Measurements from ENCODE around the gene BANP. TPM values are rescaled to one million over a fixed set of nuclear protein-coding genes. Genes with fewer than 3 reads are reported as not detected.
"Not testable (repeated sequence)": the region's sequence is repeated elsewhere in the genome, so short reads cannot be mapped to it uniquely, and the experiment has no call there.

The BANP gene
- total RNA-seq, 1 donor from 2014 or later = 30.4 TPM

- Mint-ChIP-seq H3K27ac (peak overlapping the region; percentile 78), H3K4me3 (peak overlapping the region; percentile 59), H3K27me3 (ENCODE audit: insufficient read depth, low read depth) (peaks cover 15% of the 10 kb centered on the region)
- H3F3A ChIP-seq (ENCODE audit: low read depth); H3K9me3 Mint-ChIP-seq; H4K20me1 ChIP-seq (ENCODE audit: low read depth); H3K9ac ChIP-seq; H3K4me1 ChIP-seq; H3K79me2 ChIP-seq (ENCODE audit: low read depth); H3K4me1 Mint-ChIP-seq; H3K4me3 ChIP-seq; H3K36me3 Mint-ChIP-seq; H3K9me3 ChIP-seq (ENCODE audit: low read depth); H3K36me3 ChIP-seq; H3K27ac ChIP-seq: not testable (repeated sequence)
- DNase-seq (ENCODE audit: low spot score) = peak; percentile 85
- Histone ChIP-seq H3K27me3 (peaks cover 16% of the 10 kb centered on the region), H2AFZ (replicated peaks) (peak overlapping the region; percentile 85), H3K4me2 (peak overlapping the region; percentile 57)
- TF ChIP-seq, protein P1, sequence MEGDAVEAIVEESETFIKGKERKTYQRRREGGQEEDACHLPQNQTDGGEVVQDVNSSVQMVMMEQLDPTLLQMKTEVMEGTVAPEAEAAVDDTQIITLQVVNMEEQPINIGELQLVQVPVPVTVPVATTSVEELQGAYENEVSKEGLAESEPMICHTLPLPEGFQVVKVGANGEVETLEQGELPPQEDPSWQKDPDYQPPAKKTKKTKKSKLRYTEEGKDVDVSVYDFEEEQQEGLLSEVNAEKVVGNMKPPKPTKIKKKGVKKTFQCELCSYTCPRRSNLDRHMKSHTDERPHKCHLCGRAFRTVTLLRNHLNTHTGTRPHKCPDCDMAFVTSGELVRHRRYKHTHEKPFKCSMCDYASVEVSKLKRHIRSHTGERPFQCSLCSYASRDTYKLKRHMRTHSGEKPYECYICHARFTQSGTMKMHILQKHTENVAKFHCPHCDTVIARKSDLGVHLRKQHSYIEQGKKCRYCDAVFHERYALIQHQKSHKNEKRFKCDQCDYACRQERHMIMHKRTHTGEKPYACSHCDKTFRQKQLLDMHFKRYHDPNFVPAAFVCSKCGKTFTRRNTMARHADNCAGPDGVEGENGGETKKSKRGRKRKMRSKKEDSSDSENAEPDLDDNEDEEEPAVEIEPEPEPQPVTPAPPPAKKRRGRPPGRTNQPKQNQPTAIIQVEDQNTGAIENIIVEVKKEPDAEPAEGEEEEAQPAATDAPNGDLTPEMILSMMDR (IDR thresholded peaks at IDR 0.05) = peak; percentile 90
Measured at GRCh38 chr16:87909203-87909935, 41.9 kb upstream of the BANP start.

- H3K27ac Mint-ChIP-seq; H3K4me3 Mint-ChIP-seq; H3K79me2 ChIP-seq (ENCODE audit: low read depth); H3K9me3 Mint-ChIP-seq; DNase-seq (ENCODE audit: low spot score); H3K4me1 ChIP-seq; H3K4me1 Mint-ChIP-seq; H3K36me3 ChIP-seq; H3K9me3 ChIP-seq (ENCODE audit: low read depth); H4K20me1 ChIP-seq (ENCODE audit: low read depth); H3K4me2 ChIP-seq; H3K9ac ChIP-seq; H3F3A ChIP-seq (ENCODE audit: low read depth); H3K27ac ChIP-seq; H3K36me3 Mint-ChIP-seq; H2AFZ ChIP-seq (replicated peaks); H3K4me3 ChIP-seq: not testable (repeated sequence)
- peaks cover 17% of the 10 kb centered on the region for H3K27me3 Mint-ChIP-seq (ENCODE audit: insufficient read depth, low read depth)
- peaks cover 16% of the 10 kb centered on the region for H3K27me3 ChIP-seq
Measured at GRCh38 chr16:87911106-87911763, 40.0 kb upstream of the BANP start.

DNA sequence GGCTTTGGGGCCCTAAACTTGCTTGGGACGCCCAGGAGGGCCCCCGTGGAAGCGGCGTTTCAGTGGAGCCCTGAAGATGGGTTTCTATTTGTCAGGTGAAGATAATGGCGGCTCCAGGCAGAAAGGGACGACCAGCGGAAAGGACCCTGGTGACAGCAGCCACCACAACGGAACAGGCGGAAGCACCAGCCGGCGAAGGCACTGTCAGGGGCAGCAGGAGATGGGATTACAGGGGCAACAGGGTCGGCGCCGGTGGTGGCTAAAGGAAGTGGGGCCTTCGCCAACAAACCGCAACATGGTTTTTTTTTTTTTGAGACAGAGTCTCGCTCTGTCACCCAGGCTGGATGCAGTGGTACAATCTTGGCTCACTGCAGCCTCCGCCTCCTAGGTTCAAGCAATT, 38.5 kb upstream of the BANP start:
- H3K9ac ChIP-seq; H4K20me1 ChIP-seq (ENCODE audit: low read depth); H3F3A ChIP-seq (ENCODE audit: low read depth); H3K36me3 Mint-ChIP-seq; H2AFZ ChIP-seq (replicated peaks); H3K4me3 ChIP-seq; H3K4me1 Mint-ChIP-seq; H3K27ac ChIP-seq; H3K27ac Mint-ChIP-seq; H3K9me3 ChIP-seq (ENCODE audit: low read depth); H3K4me1 ChIP-seq; H3K9me3 Mint-ChIP-seq; H3K79me2 ChIP-seq (ENCODE audit: low read depth); H3K4me3 Mint-ChIP-seq; H3K36me3 ChIP-seq; H3K4me2 ChIP-seq; DNase-seq (ENCODE audit: low spot score): not testable (repeated sequence)
- peaks cover 20% of the 10 kb centered on the region for H3K27me3 Mint-ChIP-seq (ENCODE audit: insufficient read depth, low read depth)
- peaks cover 14% of the 10 kb centered on the region for H3K27me3 ChIP-seq

DNA sequence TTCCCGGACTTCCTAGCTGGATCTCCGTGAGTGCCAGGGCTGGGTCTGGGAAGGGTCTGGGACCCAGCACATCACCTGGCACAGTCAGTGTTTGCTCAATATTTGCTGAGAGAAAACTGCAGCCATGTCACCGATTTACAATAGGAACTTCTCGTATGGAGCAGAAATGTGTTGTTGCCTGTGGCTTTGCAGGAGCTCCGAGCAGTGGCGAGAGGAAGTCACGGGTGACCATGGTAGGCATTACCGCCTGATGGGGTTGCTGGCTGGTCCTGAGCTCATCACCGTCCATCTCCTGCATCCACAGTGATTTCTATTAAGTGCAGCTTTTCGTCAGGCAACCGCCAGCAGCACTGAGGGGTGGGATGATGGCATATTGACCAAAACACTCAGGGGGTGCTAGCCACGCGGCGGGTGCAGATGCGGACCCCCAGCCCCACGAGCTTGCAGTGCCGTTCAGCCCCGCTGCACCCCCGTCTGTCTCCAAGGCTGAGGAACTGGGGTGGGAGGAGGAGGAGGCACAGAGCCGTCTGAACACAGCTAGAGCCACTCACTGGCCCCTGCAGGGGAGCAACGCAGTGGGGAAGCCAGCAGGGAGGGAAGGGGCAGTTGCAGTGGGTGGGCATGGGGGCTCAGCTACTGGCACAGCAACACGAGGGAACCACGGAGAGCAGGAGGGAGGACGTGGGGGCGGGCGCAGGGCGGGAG, 37.1 kb upstream of the BANP start:
- H3K27ac Mint-ChIP-seq; H3K9me3 ChIP-seq (ENCODE audit: low read depth); H3K36me3 Mint-ChIP-seq; H3K4me2 ChIP-seq; H3K36me3 ChIP-seq; H3K4me3 Mint-ChIP-seq; H3K27ac ChIP-seq; H2AFZ ChIP-seq (replicated peaks); H3K27me3 ChIP-seq; H3F3A ChIP-seq (ENCODE audit: low read depth); DNase-seq (ENCODE audit: low spot score); H3K79me2 ChIP-seq (ENCODE audit: low read depth); H3K4me1 ChIP-seq; H3K9ac ChIP-seq; H3K4me3 ChIP-seq; H3K9me3 Mint-ChIP-seq; H4K20me1 ChIP-seq (ENCODE audit: low read depth); H3K4me1 Mint-ChIP-seq: not testable (repeated sequence)
- peaks cover 16% of the 10 kb centered on the region for H3K27me3 Mint-ChIP-seq (ENCODE audit: insufficient read depth, low read depth)

DNA sequence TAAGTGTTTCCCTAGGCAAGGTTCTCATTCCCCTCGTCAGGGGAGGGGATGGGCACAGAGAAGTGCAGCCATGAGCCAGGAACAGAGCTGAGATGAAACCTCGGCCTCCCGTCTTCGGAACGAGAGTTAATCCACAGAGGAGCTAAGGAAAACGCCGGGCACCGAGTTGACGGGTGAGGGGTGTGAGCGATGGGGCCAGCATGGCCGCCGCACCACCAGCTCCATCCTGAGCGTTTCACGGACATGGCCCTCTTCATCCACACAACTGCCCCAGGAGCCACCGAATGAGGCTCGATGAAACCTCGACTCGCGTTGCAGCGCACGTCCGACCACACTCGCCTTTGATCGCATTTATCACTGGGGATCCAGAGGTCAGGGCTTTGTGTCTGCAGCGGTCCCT, 36.4 kb upstream of the BANP start:
- Mint-ChIP-seq H3K27me3 (ENCODE audit: insufficient read depth, low read depth) (peaks cover 11% of the 10 kb centered on the region), H3K27ac (no peak overlapping the region), H3K4me3 (no peak overlapping the region)

More for the DNA sequence above, 36.4 kb upstream of the BANP start:
- no peak overlapping the region for H3K4me2 ChIP-seq
- TF ChIP-seq EZH2 (IDR thresholded peaks at IDR 0.05) (no peak), EZH2phosphoT487 (IDR thresholded peaks at IDR 0.05) (no peak)
- TF ChIP-seq, protein P1 (IDR thresholded peaks at IDR 0.05) = no peak
- H2AFZ ChIP-seq (replicated peaks) = no peak overlapping the region
- H3K4me1 Mint-ChIP-seq = no peaks in the 10 kb centered on the region
- no peaks in the 10 kb centered on the region for H3K79me2 ChIP-seq (ENCODE audit: low read depth)
- no peaks in the 10 kb centered on the region for H3K36me3 Mint-ChIP-seq
- peaks cover 1% of the 10 kb centered on the region for H3K27me3 ChIP-seq
- no peaks in the 10 kb centered on the region for H3K36me3 ChIP-seq
- no peaks in the 10 kb centered on the region for H3F3A ChIP-seq (ENCODE audit: low read depth)
- H3K4me3 ChIP-seq = no peak overlapping the region
- no peaks in the 10 kb centered on the region for H3K4me1 ChIP-seq
- H4K20me1 ChIP-seq (ENCODE audit: low read depth) = no peaks in the 10 kb centered on the region
- H3K27ac ChIP-seq = no peak overlapping the region
- peaks cover 2% of the 10 kb centered on the region for H3K9me3 Mint-ChIP-seq
- no peak for DNase-seq (ENCODE audit: low spot score)
- H3K9ac ChIP-seq = no peak overlapping the region
- no peaks in the 10 kb centered on the region for H3K9me3 ChIP-seq (ENCODE audit: low read depth)

All from neural progenitor cell (in vitro differentiated cells).